PFSK-1 (cell line): Measurements from ENCODE around the gene LTB. TPM values are rescaled to one million over a fixed set of nuclear protein-coding genes. Genes with fewer than 3 reads are reported as not detected.
A peak's percentile ranks its signal among the peaks of the same experiment; 100 is the strongest.

ENCODE experiments used
- FOXP2 ChIP-seq: optimal IDR thresholded peaks from 2 replicates; pipeline ENCODE3; 2011; ENCODE audit warnings: borderline replicate concordance, control low read depth, inconsistent platforms; ENCODE audit not compliant: insufficient read depth; ENCODE audit errors: extremely low read length, extremely low read depth
- POLR2AphosphoS5 ChIP-seq: IDR thresholded peaks from 2 replicates; pipeline ENCODE4 v1.6.1; 2012; ENCODE audit warnings: low read depth, mild to moderate bottlenecking, control low read depth, low read length, moderate library complexity
- SIN3A ChIP-seq: IDR thresholded peaks from 2 replicates; pipeline ENCODE4 v1.6.1; 2012; ENCODE audit warnings: mild to moderate bottlenecking, low read length, moderate library complexity, borderline replicate concordance; ENCODE audit not compliant: insufficient read depth
- TAF1 ChIP-seq: IDR thresholded peaks from 2 replicates; pipeline ENCODE4 v1.6.1; 2012; ENCODE audit warnings: low read length, control low read depth, borderline replicate concordance; ENCODE audit not compliant: insufficient read depth
- polyA plus RNA-seq: library from polyadenylated mRNA; unstranded; fragments of >200 nt; gene quantifications from one replicate; pipeline ENCODE4 v1.2.1, GENCODE V29; 2012; ENCODE audit warnings: low read depth, missing spikeins; ENCODE audit not compliant: insufficient read length
- TF ChIP-seq, protein P1 (sequence below), 2 experiments: IDR thresholded peaks; 2 replicates each; pipeline versions ENCODE4 v1.6.1 to v1.8.0; 2011 to 2012; ENCODE audit warnings: low read depth in 2 of 2, low read length in 2 of 2, control low read depth in 1 of 2, inconsistent platforms in 1 of 2, mild to moderate bottlenecking in 1 of 2, moderate library complexity in 1 of 2; ENCODE audit not compliant: insufficient read depth in 1 of 2

The LTB gene, protein sequence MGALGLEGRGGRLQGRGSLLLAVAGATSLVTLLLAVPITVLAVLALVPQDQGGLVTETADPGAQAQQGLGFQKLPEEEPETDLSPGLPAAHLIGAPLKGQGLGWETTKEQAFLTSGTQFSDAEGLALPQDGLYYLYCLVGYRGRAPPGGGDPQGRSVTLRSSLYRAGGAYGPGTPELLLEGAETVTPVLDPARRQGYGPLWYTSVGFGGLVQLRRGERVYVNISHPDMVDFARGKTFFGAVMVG
- not detected for polyA plus RNA-seq

DNA sequence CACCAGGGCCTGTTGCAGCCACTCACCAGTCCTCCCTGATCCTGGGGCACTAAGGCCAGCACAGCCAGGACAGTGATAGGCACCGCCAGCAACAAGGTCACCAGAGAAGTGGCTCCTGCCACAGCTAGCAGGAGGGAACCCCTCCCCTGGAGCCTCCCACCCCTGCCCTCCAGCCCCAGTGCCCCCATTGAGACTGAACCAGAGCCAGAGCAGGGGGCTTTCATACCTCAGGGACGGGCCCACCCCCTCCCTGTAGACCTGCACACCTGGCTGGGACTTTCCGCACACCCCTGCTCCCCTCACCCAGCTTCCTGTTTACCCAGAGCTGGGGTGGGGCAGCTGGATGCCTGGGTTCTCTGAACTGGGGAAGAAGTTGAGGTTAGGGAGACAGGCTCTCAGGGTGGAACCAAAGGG lies at the start of gene LTB:
TSS of gene LTB (minus strand) at position 195 of the 414 bp plus-strand sequence. CDS start at position 188, 7 bp downstream.
- TF ChIP-seq FOXP2 (no peak), SIN3A (no peak), POLR2AphosphoS5 (no peak), TAF1 (no peak)
- TF ChIP-seq, protein P1, sequence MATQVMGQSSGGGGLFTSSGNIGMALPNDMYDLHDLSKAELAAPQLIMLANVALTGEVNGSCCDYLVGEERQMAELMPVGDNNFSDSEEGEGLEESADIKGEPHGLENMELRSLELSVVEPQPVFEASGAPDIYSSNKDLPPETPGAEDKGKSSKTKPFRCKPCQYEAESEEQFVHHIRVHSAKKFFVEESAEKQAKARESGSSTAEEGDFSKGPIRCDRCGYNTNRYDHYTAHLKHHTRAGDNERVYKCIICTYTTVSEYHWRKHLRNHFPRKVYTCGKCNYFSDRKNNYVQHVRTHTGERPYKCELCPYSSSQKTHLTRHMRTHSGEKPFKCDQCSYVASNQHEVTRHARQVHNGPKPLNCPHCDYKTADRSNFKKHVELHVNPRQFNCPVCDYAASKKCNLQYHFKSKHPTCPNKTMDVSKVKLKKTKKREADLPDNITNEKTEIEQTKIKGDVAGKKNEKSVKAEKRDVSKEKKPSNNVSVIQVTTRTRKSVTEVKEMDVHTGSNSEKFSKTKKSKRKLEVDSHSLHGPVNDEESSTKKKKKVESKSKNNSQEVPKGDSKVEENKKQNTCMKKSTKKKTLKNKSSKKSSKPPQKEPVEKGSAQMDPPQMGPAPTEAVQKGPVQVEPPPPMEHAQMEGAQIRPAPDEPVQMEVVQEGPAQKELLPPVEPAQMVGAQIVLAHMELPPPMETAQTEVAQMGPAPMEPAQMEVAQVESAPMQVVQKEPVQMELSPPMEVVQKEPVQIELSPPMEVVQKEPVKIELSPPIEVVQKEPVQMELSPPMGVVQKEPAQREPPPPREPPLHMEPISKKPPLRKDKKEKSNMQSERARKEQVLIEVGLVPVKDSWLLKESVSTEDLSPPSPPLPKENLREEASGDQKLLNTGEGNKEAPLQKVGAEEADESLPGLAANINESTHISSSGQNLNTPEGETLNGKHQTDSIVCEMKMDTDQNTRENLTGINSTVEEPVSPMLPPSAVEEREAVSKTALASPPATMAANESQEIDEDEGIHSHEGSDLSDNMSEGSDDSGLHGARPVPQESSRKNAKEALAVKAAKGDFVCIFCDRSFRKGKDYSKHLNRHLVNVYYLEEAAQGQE (IDR thresholded peaks at IDR 0.05; ENCODE audit: insufficient read depth in 1 of 2, low read depth in 2 of 2, low read length in 2 of 2), result no peak

DNA sequence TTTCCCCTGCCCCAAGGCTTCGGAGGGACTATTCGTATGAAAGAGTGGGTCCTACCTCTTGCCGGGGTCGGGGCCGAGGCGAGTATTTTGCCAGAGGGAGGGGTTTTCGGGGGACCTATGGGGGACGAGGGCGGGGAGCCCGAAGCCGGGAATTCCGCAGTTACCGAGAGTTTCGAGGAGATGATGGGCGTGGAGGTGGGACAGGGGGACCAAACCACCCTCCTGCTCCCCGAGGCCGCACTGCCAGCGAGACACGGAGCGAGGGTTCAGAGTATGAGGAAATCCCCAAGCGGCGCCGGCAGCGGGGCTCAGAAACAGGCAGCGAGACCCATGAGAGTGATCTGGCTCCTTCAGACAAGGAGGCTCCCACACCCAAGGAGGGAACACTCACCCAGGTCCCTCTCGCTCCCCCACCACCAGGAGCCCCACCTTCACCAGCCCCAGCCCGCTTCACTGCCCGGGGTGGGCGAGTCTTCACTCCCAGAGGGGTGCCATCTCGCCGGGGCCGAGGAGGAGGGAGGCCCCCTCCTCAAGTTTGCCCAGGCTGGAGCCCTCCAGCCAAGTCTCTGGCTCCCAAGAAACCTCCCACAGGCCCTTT lies 49.6 kb upstream of the LTB start:
- TF ChIP-seq, protein P1 (IDR thresholded peaks at IDR 0.05; ENCODE audit: insufficient read depth in 1 of 2, low read depth in 2 of 2, low read length in 2 of 2), result no peak
- TF ChIP-seq SIN3A (no peak), FOXP2 (no peak), TAF1 (no peak), POLR2AphosphoS5 (no peak)

DNA sequence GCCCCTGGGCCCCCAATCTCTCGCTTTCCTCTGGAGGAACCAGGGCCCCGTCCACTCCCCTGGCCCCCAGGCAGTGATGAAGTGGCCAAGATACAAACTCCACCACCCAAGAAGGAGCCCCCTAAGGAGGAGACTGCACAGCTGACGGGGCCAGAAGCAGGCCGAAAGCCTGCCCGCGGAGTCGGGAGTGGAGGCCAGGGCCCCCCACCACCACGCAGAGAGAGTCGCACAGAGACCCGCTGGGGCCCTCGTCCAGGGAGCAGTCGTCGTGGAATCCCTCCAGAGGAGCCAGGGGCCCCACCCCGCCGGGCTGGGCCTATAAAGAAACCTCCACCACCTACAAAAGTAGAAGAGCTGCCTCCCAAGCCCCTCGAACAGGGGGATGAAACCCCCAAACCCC lies 49.0 kb upstream of the LTB start:
- TF ChIP-seq TAF1 (no peak), FOXP2 (no peak)

DNA sequence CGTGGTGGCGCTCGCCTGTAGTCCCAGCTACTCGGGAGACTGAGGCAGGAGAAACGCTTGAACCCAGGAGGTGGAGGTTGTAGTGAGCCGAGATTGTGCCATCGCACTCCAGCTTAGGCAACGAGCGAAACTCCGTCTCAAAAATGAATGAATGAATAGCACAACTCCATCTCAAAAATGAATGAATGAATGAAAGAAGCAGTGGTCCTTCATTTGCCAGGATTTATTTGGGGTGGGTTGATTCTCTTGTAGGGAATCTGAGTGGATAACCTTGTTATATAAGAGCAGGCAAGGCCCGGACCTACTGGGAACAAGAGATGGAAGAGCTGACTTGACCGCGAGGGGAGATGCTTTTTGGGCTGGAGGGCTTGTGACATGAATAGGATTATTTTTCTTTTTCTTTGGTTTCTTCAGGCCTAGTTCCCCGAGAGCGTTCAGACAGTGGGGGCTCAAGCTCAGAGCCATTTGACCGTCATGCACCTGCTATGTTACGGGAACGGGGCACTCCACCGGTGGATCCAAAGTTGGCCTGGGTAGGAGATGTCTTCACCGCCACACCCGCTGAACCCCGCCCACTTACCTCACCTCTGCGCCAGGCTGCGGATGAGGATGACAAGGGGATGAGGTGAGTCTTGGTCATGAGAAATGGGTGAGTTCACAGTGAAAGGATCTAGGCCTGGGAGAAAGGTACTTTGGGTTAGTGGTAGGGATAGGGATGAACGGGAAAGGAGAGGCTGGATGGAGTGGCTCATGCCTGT lies 48.1 kb upstream of the LTB start:
- TF ChIP-seq SIN3A, result no peak
- peak; percentile 41; the same call in 1 of the 2 replicates for TF ChIP-seq POLR2AphosphoS5

DNA sequence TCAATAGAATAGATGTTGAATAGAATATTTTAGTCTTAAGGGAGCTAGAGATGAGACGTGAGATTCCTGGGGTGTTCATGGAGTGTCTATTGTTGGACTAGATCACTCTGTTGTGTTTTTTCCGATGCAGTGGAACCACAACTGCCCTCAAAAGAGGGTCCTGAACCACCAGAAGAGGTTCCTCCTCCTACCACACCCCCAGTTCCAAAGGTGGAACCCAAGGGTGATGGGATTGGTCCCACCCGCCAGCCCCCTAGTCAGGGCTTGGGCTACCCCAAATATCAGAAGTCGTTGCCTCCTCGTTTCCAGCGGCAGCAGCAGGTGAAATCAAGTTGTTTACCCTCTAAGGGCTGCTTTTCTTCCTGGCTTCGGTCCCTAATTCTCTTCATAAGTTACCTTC lies 46.8 kb upstream of the LTB start:
- TF ChIP-seq FOXP2, result no peak
- TF ChIP-seq POLR2AphosphoS5, result peak; percentile 35; the same call in 1 of the 2 replicates

DNA sequence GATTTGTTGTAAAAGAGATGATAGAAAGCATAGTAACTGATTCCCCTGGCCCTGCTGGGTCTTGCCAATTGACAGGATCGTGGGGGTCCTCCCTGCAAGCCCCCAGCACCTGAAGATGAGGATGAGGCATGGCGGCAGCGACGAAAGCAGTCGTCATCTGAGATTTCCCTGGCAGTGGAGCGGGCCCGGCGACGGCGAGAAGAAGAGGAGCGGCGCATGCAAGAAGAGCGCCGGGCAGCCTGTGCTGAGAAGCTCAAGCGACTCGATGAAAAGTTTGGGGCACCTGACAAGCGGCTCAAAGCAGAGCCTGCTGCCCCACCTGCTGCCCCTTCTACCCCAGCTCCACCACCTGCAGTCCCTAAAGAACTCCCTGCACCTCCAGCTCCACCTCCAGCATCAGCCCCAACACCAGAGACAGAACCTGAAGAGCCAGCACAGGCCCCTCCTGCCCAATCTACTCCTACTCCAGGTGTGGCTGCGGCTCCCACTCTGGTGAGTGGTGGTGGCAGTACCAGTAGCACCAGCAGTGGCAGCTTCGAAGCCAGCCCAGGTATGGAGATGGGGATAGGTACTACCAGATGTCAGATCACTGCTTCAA lies 45.6 kb upstream of the LTB start:
- TF ChIP-seq POLR2AphosphoS5 (peak; percentile 41), TAF1 (no peak)

DNA sequence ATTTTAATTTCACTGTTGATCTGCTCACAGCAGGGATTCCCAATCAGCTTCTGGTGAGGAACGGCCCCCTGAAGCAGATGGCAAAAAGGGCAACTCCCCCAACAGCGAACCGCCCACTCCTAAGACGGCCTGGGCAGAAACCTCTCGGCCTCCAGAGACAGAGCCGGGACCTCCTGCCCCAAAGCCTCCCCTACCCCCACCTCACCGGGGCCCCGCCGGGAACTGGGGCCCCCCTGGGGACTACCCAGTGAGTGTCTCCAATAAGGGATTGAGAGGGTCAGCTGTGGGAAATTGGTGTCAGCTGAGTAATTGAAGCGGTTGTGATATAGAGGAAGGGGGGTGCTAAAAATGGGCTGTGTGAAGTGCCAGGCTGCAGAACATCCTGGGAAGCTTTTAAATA lies 44.7 kb upstream of the LTB start:
- TF ChIP-seq, protein P1 (IDR thresholded peaks at IDR 0.05; ENCODE audit: insufficient read depth in 1 of 2, low read depth in 2 of 2, low read length in 2 of 2), result no peak
- TF ChIP-seq TAF1 (no peak), POLR2AphosphoS5 (no peak), FOXP2 (no peak), SIN3A (no peak)
